HG03159 (cell line): ENCODE results near the gene RBM14.
A peak's percentile ranks its signal among the peaks of the same experiment; 100 is the strongest.
"Not testable (repeated sequence)": the region's sequence is repeated elsewhere in the genome, so short reads cannot be mapped to it uniquely, and the experiment has no call there.

ENCODE experiments used
- ATAC-seq: cut with Tn5 transposase; IDR thresholded peaks from one replicate; pipeline ENCODE4 v1.9.1; 2021; ENCODE audit warnings: mild to moderate bottlenecking, moderate library complexity; ENCODE audit not compliant: unreplicated experiment

RBM14 gene

DNA sequence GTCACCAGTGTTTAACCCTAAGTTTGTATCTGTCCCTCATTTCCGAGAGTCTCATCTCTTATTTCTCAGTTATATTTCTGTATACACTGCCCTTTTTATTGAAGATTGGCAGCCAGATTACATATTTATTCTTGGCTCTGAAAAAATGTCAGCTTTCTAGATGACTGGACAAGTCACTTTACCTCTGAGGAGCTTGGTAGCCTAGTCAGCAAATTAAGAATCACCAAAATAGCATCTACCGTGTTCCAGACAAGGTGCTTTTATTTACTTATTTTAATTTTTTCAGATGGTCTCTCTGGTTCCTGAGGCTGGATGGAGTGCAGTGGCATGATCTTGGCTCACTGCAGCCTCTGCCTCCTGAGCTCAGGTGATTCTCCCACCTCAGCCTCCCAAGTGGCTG is 16.5 kb downstream of the RBM14 start:
- no peak for ATAC-seq

DNA sequence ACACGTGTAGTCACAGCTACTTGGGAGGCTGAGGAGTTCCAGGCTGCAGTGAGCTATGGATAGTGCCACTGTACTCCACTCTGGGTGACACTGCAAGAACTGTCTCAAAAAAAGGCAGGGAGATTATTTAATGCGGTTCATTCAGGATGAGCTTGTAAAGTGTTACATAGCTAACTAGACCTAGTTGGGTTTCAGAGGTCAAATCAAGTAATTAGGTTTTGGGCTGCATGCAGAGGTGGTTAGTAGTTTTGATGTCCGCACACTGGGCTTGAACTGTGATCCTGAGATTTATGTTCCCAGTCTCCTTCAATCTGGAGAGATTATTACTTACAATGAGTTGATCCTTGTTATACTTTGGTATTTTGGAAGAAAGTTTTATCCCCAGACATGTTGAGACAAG is 20.0 kb downstream of the RBM14 start:
- no peak for ATAC-seq

DNA sequence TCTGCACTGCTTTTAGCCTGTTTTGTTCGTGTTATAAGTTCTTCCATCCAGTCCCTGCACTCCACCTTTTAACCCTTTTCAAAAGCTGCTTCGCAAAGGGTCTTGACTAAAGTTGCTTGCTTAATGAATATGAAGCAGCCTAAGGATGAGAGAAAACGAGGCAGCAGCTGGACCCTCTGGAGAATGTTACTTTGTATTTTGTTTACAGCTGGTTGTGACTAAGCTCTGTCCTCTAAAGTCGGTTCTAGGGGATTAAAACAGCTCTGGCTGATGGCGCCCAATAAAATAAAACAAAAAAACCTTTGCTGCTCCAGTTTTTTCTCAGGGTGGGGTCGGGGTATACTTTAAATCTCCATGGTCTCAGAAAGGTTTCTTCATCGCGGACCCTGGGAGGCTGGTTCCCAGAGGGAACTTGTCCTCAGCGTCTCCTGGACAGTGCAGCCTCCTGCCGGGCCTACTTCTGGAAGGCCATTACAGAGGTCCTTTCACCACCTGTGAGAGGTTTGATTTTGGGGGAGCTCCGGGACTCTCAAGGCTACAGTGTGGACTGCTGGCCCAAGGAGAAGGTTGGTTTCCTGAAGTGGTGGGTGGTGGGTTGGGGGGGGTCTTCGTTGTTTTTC is 21.2 kb downstream of the RBM14 start:
- ATAC-seq, result no peak

DNA sequence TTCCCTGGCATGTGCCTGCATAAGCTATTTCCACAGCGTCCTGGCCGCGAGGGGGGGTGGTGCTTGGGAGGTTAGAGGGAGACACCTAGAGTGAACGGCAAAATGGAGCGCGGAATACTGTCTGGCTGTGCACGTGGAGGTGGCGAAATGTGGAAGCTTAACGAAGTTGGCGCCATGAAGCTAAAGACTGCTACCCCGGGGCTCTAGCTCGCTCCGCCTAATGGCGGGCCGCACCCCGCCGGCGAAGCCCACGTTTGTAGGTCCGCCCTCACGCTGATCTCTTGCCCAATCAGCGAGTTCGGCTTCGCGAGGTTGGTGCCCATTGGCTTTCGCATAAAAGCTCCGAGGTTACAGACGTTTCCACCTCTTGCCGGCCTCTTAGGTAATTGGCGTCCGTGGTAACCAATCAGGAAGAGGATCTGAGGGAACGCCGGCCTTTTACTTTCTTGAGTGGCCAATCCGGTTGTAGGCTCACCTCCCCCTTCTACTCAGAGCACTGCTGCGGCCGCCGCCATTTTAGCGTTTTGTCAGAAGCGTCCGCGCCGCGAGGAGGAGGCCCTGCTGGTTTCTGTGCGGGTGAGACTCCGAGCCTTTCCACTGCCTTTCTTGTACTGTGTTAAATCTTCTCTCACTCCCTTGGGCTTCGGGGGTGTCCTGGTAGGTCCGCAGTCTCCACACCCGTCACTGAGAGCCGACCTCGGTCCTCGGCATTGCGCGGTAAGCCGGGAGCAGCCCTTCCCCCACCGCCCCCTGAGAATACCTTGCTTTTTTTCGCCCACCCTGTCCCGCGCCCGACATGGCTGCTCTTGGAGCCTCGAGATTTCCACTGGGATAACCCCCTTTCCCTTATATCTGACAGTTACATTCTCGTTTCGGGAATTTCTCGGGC is 22.0 kb downstream of the RBM14 start, which contains the start of gene RBM4:
Gene RBM4, plus strand, starts transcription at position 527 of the 889 bp plus-strand sequence. CDS start 1,009 bp downstream, outside the sequence.
- ATAC-seq, result peak; percentile 97

DNA sequence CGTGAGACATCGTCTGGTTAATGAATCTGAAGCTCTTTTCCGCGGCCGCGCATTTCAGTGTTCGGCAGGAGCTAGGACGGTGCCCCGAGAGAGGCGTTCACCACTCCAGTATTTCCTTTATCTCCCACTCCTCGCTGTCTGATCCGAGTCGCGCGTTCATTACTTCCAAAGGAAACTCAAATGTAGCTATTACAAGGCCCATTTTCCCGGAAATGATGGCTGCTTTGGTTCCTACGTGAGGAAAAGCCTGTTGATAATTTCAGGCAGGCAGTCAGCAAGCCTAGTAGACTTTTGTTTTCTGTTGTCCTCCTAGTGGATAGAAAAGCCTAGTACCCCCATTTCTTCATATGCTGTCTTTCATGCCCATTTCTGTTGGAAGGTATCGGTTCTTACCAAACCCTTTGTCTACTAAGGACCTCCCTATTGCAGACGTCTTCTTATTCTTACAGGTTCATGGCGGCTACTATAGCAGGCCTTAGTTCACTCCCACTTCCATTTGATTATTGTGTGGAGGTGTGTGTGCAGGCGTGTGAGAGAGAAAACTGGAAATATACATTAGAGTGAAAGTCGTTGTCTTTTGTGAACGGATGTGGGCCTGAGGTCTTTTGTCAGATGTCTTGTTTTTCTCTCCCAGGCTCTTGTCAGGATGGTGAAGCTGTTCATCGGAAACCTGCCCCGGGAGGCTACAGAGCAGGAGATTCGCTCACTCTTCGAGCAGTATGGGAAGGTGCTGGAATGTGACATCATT is 22.8 kb downstream of the RBM14 start:
- ATAC-seq, result no peak

DNA sequence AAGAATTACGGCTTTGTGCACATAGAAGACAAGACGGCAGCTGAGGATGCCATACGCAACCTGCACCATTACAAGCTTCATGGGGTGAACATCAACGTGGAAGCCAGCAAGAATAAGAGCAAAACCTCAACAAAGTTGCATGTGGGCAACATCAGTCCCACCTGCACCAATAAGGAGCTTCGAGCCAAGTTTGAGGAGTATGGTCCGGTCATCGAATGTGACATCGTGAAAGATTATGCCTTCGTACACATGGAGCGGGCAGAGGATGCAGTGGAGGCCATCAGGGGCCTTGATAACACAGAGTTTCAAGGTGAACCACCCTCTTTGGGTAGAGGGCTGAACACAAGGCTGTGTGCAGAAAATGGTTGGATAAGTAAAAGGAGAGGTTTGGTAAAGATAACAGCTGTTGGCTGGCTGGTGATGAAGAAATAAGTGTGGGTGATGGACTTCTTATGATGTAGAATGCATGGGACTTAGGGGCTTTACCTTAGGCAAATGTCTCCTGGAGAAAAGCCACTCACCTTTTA is 23.4 kb downstream of the RBM14 start:
- not testable (repeated sequence) for ATAC-seq

DNA sequence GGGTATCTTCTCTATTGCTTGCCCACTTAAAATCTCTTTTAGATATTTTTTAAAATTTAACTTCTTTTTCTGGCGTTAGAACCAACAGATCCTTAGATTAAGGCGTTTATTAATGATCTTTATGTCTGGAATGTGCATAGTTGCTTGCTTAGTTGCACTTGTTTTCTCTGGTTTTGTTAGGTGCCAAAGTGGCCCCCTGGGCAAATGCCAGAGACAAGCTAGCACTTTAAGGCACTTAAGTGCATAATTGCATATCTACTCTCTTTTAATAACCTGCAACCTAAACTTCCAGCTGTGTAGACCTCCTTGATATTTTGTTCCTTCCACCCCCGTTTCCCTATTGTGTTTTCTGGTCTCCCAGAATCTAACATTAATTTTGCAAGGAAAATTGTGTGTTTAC is 25.4 kb downstream of the RBM14 start:
- ATAC-seq, result no peak

DNA sequence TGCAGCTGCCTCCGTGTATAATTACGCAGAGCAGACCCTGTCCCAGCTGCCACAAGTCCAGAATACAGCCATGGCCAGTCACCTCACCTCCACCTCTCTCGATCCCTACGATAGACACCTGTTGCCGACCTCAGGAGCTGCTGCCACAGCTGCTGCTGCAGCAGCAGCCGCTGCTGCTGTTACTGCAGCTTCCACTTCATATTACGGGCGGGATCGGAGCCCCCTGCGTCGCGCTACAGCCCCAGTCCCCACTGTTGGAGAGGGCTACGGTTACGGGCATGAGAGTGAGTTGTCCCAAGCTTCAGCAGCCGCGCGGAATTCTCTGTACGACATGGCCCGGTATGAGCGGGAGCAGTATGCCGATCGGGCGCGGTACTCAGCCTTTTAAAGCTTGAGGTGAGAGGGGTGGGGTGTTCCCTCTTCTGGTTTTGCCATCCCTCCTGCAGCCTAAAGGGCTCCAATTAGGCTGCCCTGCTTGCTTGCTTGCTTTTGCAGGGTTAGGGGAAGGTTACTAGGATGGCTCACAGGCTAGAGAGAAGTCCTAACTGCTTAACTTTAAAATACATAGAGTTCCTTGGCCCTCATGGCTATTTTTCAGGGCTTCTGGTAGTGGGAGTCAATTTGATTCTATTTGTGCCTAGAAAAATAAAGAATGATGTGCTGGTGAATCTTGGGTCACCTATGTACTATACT is 27.5 kb downstream of the RBM14 start:
- no peak for ATAC-seq

DNA sequence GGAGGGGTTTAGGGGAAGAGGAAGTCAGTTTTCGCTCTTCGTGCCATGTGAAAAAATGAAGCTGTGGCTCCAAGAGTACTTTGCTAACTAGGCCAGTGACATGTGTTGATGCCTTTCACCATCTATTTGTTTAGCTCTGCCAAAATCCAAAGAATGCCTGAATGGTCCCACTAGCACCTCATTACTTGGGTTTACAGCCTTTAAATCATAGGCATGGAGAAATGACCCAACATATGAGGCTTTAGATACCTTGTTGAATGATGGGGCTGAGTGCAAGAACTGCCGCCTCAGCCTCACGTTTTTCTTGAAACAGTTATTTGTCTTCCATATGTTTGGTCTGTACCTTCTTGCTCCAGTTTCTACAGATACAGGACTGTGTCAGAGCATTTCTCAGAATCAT is 30.4 kb downstream of the RBM14 start:
- ATAC-seq, result no peak

DNA sequence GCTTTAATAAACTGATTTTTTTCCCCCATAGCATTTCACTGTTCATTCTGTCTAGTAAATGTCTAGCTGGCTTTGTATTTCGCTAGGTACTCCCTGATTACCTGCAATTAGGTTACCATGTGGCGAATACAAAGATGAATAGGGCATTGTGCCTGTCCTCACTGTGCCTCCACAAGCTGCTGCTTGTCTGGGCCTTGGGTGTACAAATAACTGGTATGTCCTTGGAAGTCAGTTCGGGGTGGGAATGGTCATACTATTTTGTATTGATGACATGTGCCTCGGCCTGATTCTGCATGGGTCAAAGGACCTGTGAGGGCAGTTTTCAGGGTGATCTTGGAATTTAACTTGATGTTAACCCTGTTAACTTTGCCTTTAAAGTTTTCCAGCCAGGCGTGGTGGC is 33.5 kb downstream of the RBM14 start:
- ATAC-seq, result no peak

DNA sequence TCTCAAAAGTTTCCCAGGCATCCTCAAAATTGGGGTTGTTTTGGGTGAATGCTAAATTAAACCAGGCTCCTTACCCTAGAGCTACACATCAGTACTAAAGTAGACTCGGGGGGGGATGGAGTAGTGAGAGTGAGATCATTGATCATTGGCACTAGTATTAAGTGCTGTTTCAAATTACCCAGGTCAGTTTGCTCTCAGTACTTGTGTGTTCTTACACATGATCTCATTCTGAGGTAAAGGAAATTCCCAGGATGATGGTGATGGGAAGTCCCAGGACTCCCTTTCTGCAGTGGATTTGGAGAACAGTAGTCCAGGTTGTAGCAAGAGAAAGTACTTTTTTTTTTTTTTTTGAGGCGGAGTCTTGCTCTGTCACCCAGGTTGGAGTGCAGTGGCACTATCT is 34.6 kb downstream of the RBM14 start:
- no peak for ATAC-seq

DNA sequence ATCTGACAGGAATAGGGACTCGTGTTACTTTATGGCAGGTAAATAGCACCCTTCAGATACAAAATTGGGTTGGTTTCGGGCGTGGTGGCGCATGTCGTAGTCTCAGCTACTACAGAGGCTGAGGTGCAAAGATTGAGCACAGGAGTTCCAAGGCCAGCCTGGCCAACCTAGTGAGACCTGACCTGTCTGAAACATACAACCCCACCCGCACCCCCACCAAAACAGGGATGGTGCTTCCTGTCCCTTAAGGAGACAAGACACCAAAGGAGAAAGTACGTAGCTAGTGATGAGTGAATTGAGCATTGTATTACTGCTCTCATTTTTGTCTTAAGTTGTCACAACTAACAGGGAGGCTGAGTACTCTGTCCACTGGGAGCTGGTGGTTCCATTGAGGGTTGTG is 36.2 kb downstream of the RBM14 start:
- ATAC-seq, result no peak

DNA sequence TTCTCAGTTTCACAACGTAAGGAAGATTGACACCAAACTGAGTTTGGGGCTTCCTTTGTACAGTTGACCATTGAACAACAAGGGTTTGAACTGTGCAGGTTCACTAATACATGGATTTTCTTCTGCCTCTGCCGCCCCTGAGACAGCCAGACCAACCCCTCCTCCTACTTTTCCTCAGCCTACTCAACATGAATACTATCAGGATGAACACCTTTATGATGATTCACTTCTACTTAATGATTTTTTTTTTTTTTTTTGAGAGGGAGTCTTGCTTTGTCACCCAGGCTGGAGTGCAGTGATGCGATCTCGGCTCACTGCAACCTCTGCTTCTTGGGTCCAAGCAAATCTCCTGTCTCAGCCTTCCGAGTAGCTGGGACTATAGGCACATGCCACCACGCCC is 36.7 kb downstream of the RBM14 start:
- ATAC-seq, result no peak

DNA sequence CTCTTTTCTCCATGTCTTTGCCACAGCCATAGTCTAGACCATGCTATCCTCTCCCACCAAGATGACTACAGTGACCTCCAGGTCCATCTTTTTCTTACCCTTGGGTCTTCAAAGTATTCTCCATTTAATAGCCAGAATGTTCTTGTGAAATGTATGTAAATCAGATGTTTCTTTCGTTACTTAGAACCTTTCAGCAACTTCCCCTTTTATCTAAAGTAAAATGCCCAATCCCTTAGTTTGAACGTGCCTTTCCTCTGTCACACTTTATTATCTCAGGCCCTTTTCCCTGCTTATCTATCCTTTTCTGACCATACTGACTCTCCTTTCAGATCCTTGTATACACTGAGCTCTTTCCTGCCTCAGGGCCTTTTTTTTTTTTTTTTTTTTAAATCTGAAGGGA is 43.3 kb downstream of the RBM14 start:
- no peak for ATAC-seq

DNA sequence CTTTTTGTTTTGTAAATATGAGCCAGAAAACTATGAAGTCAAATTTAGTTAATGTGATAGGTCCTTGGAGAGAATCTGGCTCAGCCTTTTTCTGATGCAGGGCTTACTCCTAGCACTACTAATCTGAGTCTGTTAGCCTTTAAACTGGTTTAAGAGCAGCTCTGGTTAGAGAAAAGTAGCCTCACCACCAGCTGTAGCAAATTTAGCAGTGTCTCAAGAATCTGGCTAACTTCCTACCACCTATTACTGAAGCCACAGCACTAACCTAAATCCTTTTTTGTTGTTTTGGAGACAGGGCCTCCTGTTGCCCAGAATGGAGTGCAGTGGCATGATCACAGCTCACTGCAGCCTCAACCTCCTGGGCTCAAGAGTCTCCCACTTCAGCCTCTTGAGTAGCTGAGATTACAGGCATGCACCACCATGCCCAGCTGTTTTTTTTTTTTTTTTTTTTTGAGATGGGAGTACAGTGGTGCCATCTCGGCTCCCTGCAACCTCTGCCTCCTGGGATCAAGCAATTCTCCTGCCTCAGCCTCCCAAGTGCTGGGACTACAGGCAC is 47.4 kb downstream of the RBM14 start:
- no peak for ATAC-seq

DNA sequence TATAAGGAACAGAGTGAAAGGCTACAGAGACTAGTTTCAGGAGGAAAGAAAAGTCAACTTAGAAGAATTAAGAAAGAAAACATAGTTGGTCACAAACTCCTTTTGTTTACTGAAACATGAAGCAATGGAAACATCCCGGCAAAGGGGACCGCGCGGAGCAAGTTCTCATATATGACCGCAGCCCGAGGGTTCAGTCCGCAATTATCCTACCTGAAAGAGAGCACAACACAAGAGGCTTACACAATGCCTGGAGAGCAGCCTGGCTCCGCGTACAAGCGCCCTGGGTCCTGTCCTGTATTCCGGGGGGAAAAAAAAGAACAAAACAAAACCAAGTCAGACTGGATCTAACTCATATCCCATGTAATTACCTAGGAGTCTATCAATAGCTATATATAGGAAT is 48.9 kb downstream of the RBM14 start:
- ATAC-seq, result no peak

DNA sequence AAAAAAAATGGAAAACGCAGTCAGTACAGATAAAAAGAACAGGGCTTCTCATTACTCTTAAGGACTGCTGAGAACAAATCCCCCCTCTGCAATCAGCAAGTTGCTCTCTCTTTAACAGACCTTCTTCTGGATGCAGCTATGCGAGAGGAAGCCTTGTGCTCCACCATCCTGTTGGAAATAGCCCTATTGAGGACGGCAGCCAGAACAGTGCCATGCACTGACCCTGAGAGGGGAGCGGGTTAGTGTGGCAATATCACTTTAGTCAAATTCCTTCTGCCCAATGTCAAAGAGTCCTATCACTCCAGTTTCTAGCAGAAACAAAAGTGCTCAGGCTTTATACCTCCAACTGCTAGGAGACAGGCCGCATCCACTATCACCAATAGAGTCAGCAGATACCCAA is 54.4 kb downstream of the RBM14 start:
- no peak for ATAC-seq

DNA sequence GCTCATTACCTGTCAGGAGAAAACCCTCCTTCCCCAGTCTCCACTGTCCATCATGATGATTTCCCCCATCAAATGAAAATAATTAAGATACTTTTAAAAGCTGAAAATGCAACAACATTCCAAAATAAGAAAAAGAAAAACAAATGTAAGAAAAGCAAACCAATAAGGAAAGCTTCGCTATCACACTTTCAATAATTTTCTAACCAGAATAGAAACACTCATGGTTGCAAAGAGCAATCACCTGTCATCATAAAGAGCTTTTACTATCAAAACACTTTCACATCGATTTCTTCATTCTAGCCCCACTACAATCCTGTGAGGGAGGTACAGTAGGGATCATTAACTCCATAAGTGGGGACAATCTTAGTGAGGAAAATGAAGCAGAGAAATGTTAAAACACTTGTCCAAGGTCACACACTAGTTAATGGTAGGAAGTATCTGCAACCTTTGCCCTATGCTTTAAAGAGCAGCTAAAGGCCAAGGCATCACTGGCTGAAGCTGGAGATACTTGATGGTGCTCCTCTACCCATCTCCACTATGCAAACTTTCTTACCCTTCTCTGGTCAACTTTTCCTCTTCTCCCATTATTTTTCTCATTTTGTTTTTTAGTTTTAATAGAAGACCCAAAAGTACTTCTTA is 58.7 kb downstream of the RBM14 start:
- no peak for ATAC-seq

DNA sequence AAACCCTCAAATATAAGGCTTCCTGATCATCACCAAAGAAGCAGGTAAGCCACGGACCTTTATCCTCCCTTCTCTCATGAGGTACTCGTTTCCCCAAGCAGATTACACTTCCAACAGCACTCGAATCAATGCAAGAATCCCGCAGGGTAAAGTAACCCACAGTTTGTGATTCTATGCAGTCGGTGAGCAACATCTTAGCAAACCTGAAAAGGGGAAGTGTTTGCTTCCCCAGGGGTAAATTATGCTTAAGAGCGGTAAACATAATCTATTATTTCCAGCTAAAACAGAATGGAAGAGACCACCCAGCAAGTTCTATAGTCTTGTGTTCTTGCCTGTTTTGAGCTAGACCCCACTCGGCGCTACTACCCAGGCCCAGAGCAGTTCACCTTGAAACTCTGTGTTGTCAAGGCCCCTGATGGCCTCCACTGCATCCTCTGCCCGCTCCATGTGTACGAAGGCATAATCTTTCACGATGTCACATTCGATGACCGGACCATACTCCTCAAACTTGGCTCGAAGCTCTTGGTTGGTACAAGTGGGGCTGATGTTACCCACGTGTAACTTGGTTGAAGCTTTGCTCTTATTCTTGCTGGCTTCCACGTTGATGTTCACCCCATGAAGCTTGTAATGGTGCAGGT is 60.0 kb downstream of the RBM14 start:
- no peak for ATAC-seq
